Nucleus accumbens (tissue), 56 donors: Measurements from ENCODE around the gene GATAD2A.
A peak's percentile ranks its signal among the peaks of the same experiment; 100 is the strongest.

Experiments
- DNase-seq, 56 donors: peaks; one replicate each; lab custom pipeline; 2025; lab: John Stamatoyannopoulos, UW

The GATAD2A gene

DNA sequence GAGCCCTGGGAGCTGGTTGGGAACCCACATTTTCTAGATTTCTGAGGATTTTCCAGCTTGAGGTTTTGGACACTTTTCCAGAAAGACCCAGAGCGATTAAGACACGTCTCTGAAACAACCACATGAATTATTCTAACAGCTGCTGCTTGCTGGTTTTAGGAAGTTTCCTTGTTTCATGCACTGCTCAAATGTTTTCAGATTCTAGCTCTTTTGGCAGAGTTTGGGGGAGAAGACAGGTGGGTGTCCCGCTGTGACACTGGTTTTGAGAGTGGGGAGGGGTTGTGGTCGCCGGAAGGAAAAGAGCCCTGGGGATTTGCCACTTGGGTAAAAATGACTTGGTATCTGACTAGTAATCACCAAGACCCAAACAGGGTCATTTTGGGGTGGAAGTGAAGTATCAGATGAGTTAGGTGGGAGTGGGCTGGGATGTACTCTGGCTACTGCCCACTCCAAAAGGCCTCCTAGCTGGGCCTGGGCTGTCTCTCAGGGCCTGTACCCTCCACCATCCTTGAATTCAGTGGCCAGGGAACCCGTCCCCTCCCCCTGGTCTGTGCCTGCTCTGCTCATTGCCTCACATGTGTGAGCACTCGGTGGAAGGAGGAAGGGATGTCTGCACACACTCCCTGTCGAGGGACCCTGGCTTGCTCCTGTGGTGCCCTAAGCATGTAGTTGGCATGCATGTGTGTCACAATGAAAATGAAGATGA is 13.2 kb downstream of the GATAD2A start:
- no peak for DNase-seq

DNA sequence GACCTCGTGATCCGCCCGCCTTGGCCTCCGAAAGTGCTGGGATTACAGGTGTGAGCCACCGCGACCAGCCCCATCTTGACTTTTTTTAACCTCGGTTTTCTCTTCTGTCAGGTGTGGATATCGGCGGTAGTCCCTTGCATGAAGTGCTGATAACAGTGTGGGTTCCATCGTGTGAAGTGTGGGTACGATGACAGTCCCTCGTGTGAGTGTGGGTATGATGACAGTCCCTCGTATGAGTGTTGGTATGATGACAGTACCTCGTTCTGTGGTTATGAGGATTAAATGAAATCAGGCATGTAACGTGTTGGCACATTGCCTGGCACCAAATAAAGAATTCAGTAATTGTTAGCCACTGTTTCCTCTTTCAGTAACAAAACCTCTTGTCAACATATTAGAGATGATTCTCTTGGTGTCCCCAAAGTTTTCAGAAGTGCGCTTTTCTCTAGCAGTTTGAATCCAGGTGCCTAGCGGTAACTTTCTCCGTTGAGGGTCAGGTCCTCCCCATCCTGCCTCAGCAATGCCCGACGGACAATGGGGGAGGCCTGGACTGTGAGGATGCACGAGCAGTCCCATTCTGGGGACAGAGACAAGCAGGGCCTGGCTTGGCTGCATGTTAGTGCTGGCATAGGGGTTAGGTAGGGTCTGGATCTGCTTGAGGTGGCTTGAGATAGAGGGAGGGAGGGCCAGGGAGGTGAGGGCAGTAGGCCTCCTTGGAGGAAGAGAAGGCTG is 15.3 kb downstream of the GATAD2A start:
- DNase-seq = no peak

DNA sequence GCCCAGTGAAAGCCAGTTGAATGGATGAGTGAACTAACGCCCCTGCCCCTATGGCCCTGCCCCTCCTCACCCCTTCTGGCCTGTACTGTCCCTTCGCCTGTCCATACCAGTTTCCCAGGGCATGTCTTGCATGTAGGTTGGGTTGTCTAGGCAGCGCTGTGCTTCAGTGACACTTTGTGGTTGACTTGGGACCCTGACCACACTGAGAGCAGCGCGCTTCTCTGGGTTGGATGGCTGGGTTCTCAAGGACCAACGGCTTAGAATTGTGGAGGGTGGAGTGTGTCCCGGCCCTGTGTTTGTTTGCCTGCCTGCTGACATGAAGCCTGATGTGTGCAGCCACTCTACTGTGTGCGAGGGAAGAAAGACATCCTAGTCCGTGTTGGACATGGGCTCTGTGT is 15.8 kb downstream of the GATAD2A start:
- DNase-seq = no peak

DNA sequence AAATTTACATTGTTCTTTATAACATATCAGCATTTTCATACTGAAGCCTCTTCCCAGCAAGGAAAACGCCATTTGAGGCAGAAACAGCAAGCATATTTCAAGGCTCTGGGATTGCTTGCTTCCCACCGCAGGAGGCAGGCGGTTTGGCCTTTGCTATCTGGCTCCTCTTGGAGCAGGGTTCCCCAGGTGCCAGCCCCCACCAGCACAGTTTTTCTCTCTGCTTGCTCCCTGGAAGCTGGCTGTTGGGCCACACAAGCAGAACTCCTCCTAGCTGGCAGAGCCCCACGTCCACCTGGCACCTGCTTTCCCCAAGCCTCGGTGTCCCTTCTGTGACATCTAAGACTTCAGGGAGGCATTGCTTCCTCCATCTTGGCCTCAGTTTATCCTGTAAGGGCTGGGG is 16.7 kb downstream of the GATAD2A start:
- DNase-seq = no peak

DNA sequence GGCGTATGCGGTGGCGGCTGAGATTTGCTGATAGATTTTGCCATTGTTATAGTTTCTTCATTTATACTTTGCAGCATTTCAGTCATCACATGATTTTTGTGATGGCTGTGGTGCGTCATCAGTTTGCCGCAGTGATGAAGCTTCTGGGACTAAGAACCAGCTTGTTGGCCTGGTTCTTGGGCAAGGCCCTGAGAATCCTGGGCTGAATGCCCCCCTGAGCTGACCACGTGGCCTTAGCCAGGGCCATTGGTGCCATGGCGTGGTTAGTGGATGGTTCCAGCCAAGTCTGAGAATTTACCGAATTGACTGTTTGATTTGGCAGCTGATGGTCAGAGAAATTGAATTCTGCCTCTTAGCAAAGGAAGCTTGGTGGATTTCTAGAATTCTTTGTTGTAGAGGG is 17.8 kb downstream of the GATAD2A start:
- DNase-seq = peak in 4 of 56 donors; percentile 4 to 42 (median 18)

DNA sequence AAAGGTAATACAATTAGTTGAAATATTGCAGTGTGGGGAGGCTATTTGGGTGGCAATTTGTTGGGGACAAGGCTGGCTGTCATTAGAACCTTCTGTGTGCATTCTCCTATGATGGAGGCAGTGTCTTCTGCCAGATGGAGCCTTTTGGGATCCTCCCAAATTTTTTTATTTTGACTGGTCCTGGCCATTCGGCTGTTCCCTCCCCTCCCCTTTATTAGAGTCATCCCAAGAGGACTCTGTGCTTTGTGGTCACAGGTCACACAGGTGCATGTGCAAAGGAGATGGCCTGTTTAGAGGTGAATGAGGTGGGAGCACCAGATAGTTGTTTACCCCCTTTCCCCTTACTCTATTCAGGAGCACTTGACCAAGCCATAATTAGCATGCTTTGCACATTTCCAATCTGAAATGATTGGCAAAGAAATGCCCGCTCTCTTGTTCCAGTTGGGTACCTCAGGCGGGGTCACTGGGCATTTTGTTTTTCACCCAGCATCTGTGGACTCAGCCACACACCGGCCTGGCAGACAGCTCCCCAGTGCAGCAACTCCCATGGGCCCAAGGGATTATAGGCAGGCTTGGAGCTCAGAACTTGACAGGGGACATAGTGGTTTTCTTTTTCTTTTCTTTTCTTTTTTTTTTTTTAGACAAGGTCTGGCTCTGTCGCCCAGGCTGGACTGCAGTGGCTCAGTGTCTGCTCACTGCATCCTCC is 19.8 kb downstream of the GATAD2A start:
- DNase-seq = peak in 1 of 56 donors; percentile 6

DNA sequence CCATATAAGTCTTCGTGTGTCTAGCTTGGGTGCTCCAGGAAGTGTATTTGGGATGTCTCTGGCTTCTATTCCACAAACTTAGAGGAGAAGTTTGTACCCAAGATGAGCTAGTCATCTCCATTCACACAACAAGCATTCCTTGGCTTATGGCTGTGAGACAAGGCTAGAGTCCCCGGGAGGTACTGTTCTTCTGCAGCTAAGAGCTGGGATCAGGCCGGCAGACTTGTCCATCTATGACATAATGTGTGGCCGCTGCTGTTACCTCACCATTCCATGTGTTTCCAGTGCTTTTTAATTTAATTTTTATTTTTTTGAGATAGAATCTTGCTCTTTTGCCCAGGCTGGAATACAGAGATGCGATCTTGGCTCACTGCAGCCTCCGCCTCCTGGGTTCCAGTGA is 20.7 kb downstream of the GATAD2A start:
- DNase-seq = no peak

DNA sequence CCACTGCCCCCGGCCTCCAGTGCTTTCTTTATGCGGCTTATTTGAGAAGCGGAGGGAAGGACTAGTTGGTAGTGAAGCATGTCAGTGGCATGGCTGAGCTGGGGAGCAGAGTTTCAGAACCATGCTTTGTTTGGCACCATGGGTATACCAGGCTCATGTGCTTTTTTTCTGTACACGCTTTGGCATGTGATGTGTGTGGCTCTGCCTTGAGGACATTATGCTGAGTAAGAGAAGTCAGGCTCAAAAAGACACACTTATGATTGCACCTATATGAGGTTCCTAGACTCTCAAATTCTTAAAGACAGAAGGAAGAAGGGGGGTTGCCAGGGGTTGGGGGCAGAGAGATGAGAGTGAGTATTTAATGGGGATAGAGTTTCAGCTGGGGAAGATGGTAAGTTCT is 21.3 kb downstream of the GATAD2A start:
- no peak for DNase-seq

DNA sequence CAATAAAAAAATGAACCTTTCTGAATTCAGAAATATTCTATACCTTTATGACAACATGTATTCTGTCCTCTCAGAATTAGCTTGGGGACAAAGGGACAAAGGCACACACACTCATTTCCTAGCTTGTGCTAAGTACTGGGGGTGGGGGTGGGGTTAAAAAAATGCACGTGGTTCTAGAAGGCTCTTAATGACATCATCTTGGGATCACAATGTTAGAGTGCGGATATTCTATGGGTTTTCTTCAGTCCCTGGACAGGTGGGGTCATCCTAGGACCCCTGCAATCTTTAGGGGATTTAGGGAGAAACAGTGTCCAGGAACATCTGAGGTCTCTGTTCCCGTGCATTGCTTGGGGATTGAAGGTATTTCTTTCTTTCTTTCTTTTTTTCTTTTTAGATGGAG is 21.8 kb downstream of the GATAD2A start:
- no peak for DNase-seq

DNA sequence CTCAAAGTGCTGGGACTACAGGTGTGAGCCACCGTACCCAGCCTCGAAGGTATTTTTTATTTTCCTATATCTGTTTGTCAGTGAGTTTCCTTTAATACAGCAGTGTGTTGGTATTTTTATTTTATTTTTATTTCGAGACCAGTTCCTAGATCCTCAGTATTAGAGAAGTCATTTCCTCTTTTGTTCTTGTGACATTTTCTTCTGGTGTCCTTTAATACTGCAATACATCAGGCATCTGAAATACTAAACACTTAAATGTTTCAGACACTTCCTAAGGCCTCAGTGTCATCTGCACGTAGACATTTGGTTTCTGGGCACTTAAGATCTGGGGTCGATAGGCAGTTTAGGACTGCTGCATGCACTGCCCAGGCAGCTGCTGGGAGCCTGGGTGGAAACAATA is 22.5 kb downstream of the GATAD2A start:
- no peak for DNase-seq

DNA sequence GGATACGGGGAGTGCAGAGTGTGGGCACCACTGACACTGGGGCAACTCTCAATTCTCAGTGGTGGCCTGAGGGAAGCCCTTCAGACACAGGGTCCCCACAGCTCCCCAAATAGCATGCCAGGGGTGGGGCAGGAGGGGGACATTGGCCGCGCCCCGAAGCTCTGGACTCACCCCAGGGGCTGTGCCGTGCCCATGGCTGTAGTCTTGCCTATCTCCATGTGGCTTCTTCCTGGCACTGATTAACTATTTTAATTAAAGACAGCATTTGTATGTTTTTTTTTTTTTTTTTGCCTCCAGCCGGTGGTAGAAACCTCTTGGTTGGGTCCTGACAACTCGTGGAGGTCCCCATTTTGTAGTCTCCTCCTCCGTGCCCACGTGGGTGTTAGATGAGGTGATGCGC is 23.3 kb downstream of the GATAD2A start:
- DNase-seq = no peak

DNA sequence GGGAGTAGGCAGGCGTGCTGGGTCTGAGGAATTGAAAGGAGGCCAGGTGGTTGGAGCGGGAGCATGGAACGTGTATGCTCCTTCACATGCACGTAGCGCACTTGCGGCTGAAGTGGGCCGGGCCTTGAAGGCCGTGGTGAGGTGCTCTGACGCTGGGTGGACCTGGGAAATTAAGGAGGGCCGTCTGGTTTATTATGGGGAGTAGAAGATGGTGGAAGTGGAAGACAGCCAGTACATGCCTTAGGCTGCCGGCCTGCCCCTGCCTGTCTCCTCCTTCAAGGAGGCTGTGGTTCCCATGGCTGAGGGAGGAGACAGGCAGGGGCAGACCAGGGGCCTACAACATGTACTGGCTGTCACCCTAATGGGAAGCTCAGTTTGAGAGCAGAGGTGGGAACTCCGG is 23.9 kb downstream of the GATAD2A start:
- DNase-seq = no peak

DNA sequence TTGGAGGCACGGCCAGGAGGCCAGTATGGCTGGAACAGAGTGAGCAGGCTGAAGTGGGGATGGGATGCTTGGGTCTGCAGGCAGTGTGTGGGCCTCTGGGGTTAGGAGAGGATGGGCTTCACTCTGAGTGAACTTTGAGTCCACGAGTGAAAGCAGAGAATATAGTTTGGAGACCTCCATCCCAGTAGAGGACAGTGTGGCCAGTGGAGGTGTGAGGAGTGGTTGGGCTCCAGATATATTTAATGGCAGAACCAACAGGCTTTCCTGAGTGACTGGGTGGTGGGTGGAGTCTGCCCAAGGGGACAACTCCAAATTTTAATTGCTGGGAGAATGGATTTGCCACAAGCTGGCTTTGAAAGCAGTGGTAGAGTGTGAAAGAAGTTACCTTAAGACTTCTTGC is 27.3 kb downstream of the GATAD2A start:
- DNase-seq = no peak

DNA sequence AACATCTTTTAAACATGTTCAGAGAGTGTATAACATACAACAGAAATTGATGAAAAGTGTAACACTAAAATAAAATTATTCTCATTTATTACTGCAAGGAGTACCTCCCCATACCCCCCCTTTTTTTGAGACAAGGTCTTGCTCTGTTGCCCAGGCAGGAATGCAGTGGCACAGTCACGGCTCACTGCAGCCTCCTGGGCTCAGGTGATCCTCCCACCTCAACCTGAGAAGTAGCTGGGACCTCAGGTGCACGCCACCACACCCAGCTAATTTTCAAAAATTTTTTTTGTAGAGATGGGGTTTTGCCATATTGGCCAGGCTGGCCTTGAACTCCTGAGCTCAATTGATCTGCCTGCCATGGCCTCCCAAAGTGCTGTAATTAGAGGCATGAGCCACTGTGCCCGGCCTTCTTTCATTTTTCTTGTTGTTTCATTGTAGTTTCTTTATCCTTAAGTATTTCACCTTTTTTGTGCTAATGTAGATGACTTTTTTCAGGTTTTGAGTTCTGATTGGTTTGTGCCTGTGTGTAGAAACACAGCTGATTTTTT is 28.3 kb downstream of the GATAD2A start:
- DNase-seq = no peak

DNA sequence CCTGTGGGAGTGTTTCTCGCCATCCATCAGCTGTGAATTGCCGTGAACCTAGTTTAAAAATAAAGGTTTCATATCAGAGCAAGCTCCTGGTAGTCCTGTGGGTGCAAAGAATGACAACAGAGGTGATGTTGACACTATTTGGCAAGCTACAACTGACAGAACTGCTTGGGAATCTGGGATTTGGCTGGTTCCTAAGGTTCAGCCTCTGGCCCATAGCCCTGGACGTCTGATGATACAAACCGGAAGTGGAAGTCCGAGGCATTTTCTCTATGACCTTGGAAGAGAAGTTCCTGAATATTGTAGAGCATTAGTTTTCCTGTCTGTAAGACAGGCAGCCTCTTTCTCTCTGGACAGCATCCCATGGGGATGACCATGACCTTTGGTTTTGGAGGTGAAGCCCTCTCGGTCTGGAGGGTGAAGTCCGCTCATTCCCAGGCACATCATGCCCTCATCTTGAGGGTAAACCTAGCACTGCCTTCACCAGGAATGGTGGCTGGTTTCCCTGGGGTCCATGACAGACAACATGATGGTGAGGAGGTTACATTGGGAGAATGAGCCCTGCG is 29.1 kb downstream of the GATAD2A start:
- DNase-seq = no peak

DNA sequence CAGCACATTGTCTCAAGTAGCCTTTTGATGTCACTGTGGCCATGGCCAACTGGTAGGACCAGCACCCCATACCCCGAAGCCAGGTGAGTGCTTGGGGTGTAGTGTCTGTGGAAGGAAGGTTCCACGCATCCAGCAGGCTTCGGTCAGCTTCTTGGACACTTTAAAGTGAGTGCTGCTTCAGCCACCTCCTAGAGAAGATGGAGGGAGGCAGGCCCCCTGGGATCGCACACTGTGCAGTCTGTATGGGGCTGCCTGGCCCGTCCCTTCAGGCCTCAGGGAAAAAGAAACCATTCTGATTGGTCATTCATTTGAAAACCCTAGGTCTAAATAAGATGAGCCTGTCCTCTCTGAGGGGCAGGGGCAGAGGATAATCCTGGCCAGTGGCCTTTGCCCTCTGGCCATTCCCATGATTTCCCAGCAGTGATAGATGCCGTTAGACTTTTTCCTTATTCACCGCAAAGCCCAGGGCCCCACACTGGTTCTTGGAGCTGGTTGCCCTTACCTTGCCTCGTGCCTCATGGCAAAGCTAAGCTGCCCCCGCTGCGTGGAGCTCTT is 30.7 kb downstream of the GATAD2A start:
- DNase-seq = no peak

DNA sequence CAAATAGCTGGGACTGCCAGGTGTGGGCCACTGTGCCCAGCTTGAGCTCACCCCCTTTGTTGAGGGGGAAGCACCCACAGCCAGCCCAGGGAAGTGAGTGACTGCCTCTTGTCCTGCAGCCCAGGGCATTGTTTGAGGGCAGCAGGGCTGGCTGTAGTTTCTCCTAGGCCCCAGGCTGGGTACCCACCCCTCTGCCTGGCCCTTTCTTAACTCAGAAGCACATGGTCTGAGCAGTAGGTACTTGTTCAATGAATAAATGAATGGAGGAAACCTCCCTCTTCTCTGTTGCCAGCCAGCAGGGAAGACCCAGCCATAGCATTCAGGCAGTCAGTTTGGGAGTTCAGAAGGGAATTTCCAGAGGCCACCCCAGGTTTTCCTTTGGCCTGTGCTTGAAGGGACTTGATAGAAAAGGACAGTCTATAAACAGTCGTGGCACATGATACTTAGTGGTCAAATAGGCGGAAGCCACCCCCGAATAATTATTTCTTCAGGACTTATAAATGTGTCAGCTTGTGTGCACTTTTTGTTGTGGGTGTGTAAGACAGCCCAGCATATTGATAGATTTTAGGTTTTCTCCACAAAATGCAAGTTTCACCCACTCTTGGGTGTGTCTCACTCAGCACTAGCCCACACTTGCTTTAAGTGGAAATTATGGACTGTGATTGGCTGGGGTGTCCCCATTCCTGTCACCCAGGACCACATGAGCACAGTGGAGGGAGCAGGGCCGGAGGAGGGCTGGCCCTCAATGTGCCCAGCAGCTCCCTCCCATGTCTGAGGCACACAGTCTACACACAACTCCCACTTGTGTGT is 33.1 kb downstream of the GATAD2A start:
- DNase-seq = peak in 2 of 56 donors; percentile 3 to 18

DNA sequence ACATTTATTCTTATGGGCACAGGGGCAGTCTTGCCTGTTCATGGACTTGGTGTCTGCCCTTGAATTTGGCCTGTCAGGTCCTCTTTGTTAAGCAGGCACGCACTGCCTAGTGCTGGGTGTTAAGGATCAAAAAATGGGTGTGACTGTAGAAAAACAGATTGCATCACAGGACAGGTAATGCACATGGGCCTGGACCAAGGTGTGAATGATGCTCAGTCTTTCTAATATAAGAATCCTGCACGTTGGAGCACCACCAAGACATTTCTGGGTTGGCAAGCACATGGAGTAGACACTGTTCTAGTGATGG is 33.7 kb downstream of the GATAD2A start:
- DNase-seq = no peak

DNA sequence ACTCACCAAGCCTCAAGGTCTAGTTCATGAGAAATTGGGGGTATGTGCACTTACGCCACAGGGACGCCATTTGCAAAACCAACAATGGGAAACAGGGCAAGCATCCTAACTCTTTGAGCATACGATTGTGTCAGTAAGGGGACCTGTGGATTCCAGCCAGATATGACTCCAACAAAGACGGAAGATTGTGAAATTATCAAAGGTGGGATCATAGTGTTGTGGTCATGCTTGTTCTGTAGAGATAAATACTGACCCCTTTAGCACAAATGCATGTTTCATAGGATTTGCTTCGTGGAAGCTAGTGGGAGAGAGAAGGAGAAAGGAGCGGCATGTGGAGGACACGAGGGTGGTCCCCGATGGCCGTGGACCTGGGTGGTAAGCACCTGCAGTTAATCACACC is 37.8 kb downstream of the GATAD2A start:
- no peak for DNase-seq
